Right cardiac atrium (tissue), 5 donors: Measurements from ENCODE around the gene FBXW11. TPM values are rescaled to one million over a fixed set of nuclear protein-coding genes. Genes with fewer than 3 reads are reported as not detected.

ENCODE experiments used
- ATAC-seq, 2 donors: fragments of 200-7000 bp; cut with Tn5 transposase; one replicate each; pipeline versions ENCODE4 v1.8.0 to v1.9.1; 2020; ENCODE audit warnings: moderate library complexity in 2 of 2, mild to moderate bottlenecking in 1 of 2
- DNase-seq, 3 donors: peaks; one replicate each; pipeline ENCODE4 v3.0.0-alpha.2; 2020
- H3K27ac ChIP-seq: one replicate; pipeline ENCODE4 v1.5.1; 2013; ENCODE audit warnings: mild to moderate bottlenecking, low read length, control low read depth, moderate library complexity
- H3K27me3 ChIP-seq: one replicate; pipeline ENCODE4 v1.6.1; 2013; ENCODE audit not compliant: control insufficient read depth, insufficient read depth
- H3K4me1 ChIP-seq: one replicate; pipeline ENCODE4 v1.6.1; 2013; ENCODE audit warnings: low read length; ENCODE audit not compliant: control insufficient read depth, insufficient read depth
- H3K4me3 ChIP-seq: one replicate; pipeline ENCODE4 v1.5.1; 2013; ENCODE audit warnings: low read length, control low read depth
- H3K9me3 ChIP-seq: one replicate; pipeline ENCODE4 v1.6.1; 2013; ENCODE audit warnings: low read length; ENCODE audit not compliant: control insufficient read depth
- WGBS: extraction: QIAGEN DNeasy Blood & Tissue Kit; methylation state at CpG from one replicate; pipeline ENCODE4 v1.1.7; 2013; 5-methylcytosine and 5-hydroxymethylcytosine counted together
- intact Hi-C, 4 donors: fragments of 100-400 bp; cut with DNase I; formaldehyde crosslinking; loops; one replicate each; pipeline versions ENCODE4 v1.11.0 to v1.14.0; 2022 to 2023
- long read RNA-seq, 4 donors: library from polyadenylated mRNA; unstranded; transcript quantifications; one replicate each; pipeline ENCODE4 v2.0.0, GENCODE V29; 2020 to 2021
- polyA plus RNA-seq: library from polyadenylated mRNA; stranded (reverse); fragments of 200-250 nt; gene quantifications from one replicate; pipeline ENCODE4 v1.2.3, GENCODE V29; 2013
- total RNA-seq, 4 donors: library from RNA; stranded (reverse); fragmentation: NEBNext Ultra II Directional; extraction: Animal tissue kit (Norgen Biotek cat#: 25700); gene quantifications; one replicate each; pipeline ENCODE4 v1.2.1, GENCODE V29; 2021
- donor health status: healthy with polysubstance abuse.
- donor health status: DM: no; HTN: yes; CAD: no.
- donor health status: DM: no; HTN: no; CAD: no.
- donor health status: DM: no; HTN: yes; CAD: no; lungs with severe emphysema.
- donor health status: DM: yes; HTN: yes; CAD: no.

The FBXW11 gene
- total RNA-seq (10 to 100 TPM; 62.3 to 70.7 (median 67.3) TPM), polyA plus RNA-seq (15.8 TPM)
- long read RNA-seq, donor 1, full-length matches to known transcripts, result 22 of 34 reads
- long read RNA-seq, donor 1, partial matches to known transcripts, result 2 of 34 reads
- long read RNA-seq, donor 1, other reads (novel, unspliced or antisense), result 10 of 34 reads
- long read RNA-seq, donor 2, full-length matches to known transcripts, result 13 of 22 reads
- long read RNA-seq, donor 2, partial matches to known transcripts, result 3 of 22 reads
- long read RNA-seq, donor 2, other reads (novel, unspliced or antisense), result 6 of 22 reads
- long read RNA-seq, donor 3, full-length matches to known transcripts, result 135 of 201 reads
- long read RNA-seq, donor 3, partial matches to known transcripts, result 17 of 201 reads
- long read RNA-seq, donor 3, other reads (novel, unspliced or antisense), result 49 of 201 reads
- long read RNA-seq, donor 4, full-length matches to known transcripts, result 10 of 20 reads
- long read RNA-seq, donor 4, partial matches to known transcripts, result 1 of 20 reads
- long read RNA-seq, donor 4, other reads (novel, unspliced or antisense), result 9 of 20 reads

DNA sequence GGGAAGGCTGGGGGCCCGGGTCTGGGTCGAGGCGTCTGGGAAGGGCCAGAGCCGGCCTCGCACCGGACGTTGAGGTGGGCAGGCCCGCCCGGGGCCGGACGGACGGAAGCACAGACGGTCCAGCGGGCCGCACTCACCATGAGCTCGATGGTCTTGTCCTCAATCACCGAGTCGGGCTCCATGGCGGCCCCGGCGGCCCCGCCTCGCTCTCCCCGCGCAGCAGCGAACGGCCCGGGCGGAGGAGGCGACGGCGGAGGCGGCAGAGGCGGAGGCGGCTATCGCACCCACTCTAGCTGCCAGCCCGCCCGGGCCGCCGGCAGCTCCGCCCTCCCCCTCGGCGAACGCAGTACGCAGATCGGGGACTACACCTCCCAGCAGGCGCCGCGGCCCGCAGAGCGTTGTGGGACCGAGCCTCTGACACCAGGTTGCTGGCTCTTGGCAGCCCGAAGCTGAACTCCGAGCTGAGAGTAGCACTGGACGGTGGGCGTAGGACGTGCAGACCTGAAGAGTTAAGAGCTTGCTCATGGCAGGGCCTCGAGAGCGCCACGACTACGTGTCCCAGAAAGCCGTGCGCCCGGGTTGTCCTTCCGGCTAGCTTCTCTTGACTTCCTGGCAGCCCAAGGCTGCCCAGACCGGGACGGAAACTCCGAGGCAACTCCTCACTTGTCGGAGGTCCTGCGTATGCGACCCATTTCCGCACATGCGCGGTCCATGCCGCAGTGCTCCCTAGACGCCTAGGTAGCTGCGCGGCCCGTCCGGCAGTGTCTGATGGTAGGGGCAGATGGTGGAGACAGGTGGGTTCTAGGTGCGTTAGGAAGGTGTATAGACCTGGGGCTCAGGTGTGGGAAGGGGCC, at the start of gene FBXW11:
Gene FBXW11 (minus strand): TSS at position 318 of the 854 bp plus-strand sequence. CDS start 136 bp downstream, at position 182.
- H3K9me3 ChIP-seq, result no peaks in the 10 kb centered on the region
- peak within 1 kb of the TSS; percentile 96 for H3K27ac ChIP-seq
- WGBS, result under 1% methylated on average over 81 of the region's 81 CpGs
- intact Hi-C loops, result loop anchor here in 3 of 4 donors (10.0 kb wide), 2 partner anchors 82 to 92 kb away; no protein-coding TSS in a partner anchor
- H3K27me3 ChIP-seq, result no peaks in the 10 kb centered on the region
- ATAC-seq (peak; percentile 96), DNase-seq (peak; percentile 98 to 99 (median 98))
- H3K4me1 ChIP-seq, result peaks cover 3% of the 10 kb centered on the region
- peak within 1 kb of the TSS; percentile 67 for H3K4me3 ChIP-seq

DNA sequence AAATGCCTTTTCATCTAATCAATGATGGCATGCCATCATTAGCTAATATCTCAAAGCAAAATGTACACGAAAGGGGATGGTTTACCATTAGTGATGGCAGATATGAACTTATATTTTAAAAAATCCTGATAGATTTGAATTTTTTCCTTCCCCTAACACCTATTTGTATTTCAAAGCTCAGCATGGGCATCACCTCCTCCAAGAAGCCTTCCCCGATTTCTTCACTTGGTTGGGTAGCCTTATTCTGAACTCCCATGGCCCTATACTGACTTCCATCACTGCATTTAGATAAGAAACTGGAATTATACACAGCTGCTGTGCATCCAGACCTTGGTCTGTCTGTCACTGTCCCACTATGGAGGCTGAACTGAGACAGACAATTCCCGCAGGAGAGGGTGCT, 49.6 kb upstream of the FBXW11 start:
- H3K27me3 ChIP-seq, result no peaks in the 10 kb centered on the region
- DNase-seq (no peak), ATAC-seq (no peak)
- intact Hi-C loops, result loop anchor here in 2 of 4 donors (5.0 to 10.0 kb wide), 2 partner anchors 144 to 641 kb away; partner anchors contain the start of gene FGF18 (in 1 of the 2)
- no peak overlapping the region for H3K27ac ChIP-seq
- WGBS, result 96% methylated on average over 3 of the region's 3 CpGs
- H3K4me3 ChIP-seq, result no peak overlapping the region
- peaks cover 9% of the 10 kb centered on the region for H3K4me1 ChIP-seq
- H3K9me3 ChIP-seq, result no peaks in the 10 kb centered on the region

DNA sequence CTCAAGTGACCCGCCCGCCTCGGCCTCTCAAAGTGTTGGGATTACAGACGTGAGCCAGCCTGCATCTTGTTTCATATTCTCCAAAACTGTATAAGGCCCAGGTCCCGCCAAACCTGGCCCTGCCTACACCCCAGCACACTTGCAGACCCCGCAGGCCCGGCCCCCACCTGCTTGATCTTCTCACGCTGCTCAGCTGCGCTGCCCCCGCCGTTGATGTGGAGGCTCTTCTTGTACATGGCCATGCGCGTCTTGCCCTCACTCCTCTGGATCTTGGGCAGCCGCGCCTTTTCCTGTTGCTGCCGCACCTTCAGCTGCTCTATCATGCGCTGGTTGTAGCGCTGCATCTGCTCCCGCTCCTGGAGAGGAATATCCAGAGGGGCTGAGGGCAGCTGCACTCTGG, 49.0 kb upstream of the FBXW11 start:
- 96% methylated on average over 19 of the region's 19 CpGs for WGBS

DNA sequence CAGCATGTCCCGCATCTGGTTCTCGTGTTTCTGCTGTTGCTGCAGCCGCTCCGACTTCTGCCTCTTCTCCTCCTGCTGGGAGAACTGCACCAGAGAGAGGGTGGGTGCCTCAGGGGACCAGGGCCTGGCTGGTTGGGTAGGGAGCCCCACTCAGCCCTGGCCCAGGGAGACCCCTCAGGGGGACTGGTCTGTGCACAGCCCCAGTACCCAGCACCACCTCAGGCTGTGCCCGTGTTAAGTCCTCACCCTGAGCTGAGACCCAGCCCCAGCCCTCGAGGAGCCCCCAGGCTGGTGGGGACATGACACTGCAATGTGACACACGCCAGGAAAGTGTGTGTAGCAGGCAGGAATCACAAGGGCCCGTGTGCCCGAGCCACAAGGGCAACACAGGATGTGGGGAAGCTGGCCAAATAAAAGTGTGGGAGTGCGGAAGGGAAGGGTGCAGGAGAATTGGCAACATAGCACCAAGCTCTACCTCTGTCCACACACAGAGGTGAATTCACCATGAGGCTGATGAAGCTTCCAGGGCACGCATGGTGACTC, 48.2 kb upstream of the FBXW11 start:
- intact Hi-C loops, result loop anchor here in 2 of 4 donors (5.0 to 10.0 kb wide), 2 partner anchors 142 to 640 kb away; partner anchors contain the start of gene FGF18 (in 1 of the 2)
- no peaks in the 10 kb centered on the region for H3K9me3 ChIP-seq
- DNase-seq (no peak), ATAC-seq (no peak)
- H3K4me3 ChIP-seq, result no peak overlapping the region
- WGBS, result 90% methylated on average over 11 of the region's 11 CpGs
- H3K27ac ChIP-seq, result no peak overlapping the region
- H3K27me3 ChIP-seq, result no peaks in the 10 kb centered on the region
- H3K4me1 ChIP-seq, result peaks cover 9% of the 10 kb centered on the region

More for the DNA sequence above, 49.0 kb upstream of the FBXW11 start:
- no peak overlapping the region for H3K4me3 ChIP-seq
- ATAC-seq (no peak), DNase-seq (peak in 1 of 3 donors; percentile 61)
- peaks cover 9% of the 10 kb centered on the region for H3K4me1 ChIP-seq
- H3K9me3 ChIP-seq, result no peaks in the 10 kb centered on the region
- no peak overlapping the region for H3K27ac ChIP-seq
- intact Hi-C loops, result loop anchor here in 2 of 4 donors (5.0 to 10.0 kb wide), 2 partner anchors 143 to 641 kb away; partner anchors contain the start of gene FGF18 (in 1 of the 2)
- no peaks in the 10 kb centered on the region for H3K27me3 ChIP-seq

DNA sequence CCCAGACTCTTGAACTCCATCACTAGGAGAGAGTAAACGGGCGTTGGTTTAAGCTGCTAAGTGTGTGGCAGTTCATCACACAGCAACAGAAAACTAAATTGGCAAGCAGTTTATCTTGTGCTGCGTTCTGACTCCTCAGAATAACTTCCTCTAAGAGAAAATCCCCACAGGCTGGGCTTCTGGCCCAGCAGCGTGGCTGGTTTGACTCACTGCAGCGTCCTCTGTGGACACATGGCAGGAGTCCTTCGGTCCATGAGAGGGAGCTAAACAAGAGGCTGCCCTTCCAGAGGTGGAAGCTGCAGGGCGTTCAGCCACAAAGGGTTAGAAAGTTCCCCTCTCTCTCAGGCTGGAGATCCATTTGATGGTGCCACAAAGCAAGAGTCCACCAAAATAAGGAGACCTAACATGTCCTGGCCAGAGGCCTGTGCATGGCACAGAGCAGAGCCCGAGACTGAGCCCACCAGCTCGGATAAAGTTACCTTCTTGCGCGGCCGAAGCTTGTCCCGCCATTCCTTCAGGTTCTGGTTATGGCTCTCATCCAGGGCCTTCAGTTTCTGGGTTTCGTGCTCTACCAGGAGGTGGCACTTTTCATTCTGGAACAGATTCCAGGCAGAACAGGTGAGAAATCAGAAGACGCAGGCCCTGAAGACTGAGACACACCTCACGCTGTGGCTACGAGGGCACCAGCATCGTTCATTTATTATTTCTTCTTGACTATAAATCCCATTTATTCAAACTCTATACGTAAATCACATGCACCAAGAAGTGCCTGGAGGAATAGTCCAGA, 46.2 kb upstream of the FBXW11 start:
- Histone ChIP-seq H3K4me1 (peaks cover 9% of the 10 kb centered on the region), H3K4me3 (no peak overlapping the region), H3K27ac (peak overlapping the region; percentile 40), H3K27me3 (no peaks in the 10 kb centered on the region), H3K9me3 (no peaks in the 10 kb centered on the region)
- ATAC-seq, result peak; percentile 92 to 95
- intact Hi-C loops, result loop anchor here in 1 of 4 donors (10.0 kb wide), 1 partner anchor 638 kb away; the partner anchor contains the start of gene FGF18
- 74% methylated on average over 19 of the region's 19 CpGs for WGBS
- DNase-seq, result peak; percentile 82 to 92 (median 90)

DNA sequence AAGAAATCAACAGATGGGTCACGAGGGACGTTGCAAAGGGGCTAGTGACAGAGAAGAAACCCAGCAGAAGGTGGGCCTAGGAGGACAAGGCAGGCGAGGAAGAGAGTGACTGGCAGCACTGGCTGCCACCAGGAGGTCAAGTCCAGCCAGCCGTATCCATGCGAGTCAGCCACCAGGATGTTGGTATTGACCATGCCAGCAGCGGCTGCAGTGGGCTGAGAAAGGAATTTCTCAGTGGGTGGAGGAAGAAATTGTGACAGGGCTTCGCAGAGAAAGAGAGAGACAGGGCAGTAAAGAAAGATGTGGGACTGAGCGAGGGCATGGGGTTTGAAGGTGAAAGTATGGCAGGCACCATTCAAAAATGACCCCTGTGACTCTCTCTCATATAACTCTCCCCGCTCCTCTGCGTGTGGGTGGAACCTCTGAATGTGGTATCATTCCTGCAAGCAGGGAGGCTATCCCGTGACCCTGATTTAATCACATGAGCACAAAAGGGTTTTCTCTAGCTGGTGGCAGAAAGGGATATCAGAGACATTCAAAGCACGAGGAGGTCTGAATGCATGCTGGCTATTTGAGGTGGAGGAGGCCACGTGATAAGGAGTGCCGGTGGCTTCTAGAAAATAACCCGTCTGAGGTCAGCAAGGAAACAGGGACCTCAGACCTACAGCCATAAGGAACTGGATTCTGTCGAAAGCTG, 45.4 kb upstream of the FBXW11 start:
- H3K27ac ChIP-seq, result peak overlapping the region; percentile 40
- no peak overlapping the region for H3K4me3 ChIP-seq

DNA sequence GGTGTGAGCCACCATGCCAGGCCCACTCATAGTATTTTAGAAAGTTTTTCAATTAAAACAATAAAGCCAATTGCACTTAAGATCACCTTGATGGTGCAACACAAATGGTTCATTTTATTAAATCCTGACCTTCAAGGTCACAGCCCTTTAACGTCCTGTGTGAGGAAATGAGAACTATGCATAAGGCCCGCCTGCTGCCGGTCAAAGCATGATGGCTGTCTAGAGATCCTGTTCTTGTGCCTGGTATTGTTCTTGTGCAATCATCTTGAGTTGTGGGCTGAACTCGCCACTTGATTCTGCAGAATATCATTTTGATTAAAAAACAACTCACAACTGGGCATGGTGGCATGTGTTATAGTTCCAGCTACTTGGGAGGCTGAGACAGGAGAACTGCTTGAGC, 43.6 kb upstream of the FBXW11 start:
- Histone ChIP-seq H3K27me3 (no peaks in the 10 kb centered on the region), H3K4me1 (peaks cover 9% of the 10 kb centered on the region), H3K27ac (no peak overlapping the region), H3K9me3 (no peaks in the 10 kb centered on the region), H3K4me3 (no peak overlapping the region)
- no peak for ATAC-seq
- intact Hi-C loops, result loop anchor here in 1 of 4 donors (10.0 kb wide), 1 partner anchor 635 kb away; the partner anchor contains the start of gene FGF18
- no peak for DNase-seq
- WGBS, result 80% methylated on average over 4 of the region's 4 CpGs

More for the DNA sequence above, 45.4 kb upstream of the FBXW11 start:
- peaks cover 9% of the 10 kb centered on the region for H3K4me1 ChIP-seq
- 67% methylated on average over 16 of the region's 16 CpGs for WGBS
- no peaks in the 10 kb centered on the region for H3K9me3 ChIP-seq
- DNase-seq (no peak), ATAC-seq (no peak)
- no peaks in the 10 kb centered on the region for H3K27me3 ChIP-seq
- intact Hi-C loops, result loop anchor here in 1 of 4 donors (10.0 kb wide), 1 partner anchor 637 kb away; the partner anchor contains the start of gene FGF18

DNA sequence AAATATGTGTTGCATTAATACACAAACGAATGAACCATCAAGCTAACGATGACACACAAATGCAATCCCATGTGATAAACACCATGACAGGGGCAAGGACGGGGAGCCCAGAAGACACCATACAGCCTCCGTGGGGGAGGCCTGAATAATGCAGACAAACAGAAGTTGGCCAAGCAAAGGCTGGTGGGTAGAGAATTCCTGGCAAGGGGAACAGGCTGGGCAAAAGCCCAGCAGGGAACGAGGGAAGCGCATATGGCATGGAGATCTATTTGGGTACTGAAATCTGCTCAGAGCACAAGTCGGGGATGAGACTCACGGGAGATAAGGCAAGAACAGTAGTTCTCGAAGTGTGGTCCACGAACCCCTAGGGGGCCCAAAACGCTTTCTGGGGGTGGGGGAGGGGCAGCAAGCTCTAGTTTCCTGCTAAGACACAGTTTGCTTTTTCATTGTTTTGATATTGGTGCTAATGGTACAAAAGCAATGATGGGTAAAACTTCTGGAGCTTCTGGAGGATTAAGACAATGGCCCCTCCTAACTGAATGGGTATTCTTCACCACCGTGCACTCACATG, 42.9 kb upstream of the FBXW11 start:
- no peak overlapping the region for H3K4me3 ChIP-seq
- no peak for DNase-seq
- intact Hi-C loops, result no loop called here
- H3K9me3 ChIP-seq, result no peaks in the 10 kb centered on the region
- no peak for ATAC-seq
- no peak overlapping the region for H3K27ac ChIP-seq
- WGBS, result 74% methylated on average over 12 of the region's 12 CpGs
- H3K27me3 ChIP-seq, result no peaks in the 10 kb centered on the region
- H3K4me1 ChIP-seq, result peaks cover 9% of the 10 kb centered on the region

DNA sequence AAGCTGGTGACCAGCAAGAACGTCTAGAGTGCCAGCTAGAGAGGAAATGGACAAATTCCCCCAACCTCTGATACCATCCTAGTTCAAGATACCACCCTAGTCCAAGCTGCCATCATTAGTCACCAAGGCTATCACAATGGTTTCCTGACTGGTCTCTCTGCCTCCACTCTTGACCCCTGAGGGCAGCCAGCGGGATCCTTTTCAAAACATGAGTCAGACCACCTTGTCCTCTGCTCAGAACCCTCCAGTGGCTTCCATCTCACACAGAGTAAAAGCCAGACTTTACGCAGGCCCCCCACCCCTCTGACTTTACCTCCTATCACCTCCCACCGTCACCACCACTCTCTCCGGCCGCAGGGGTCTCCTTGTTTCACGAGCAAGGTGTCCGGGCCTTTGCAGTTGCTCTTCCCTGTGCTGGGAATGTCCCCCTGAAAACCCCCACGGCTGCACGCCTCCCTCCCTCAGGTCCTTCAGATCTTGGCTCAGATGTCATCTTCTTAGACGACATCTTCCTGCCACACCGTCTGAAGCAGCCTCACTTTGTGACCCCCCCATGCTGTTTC, 42.2 kb upstream of the FBXW11 start:
- WGBS, result 86% methylated on average over 12 of the region's 12 CpGs
- DNase-seq (peak in 1 of 3 donors; percentile 53), ATAC-seq (no peak)
- intact Hi-C loops, result no loop called here
- H3K9me3 ChIP-seq, result no peaks in the 10 kb centered on the region
- H3K27me3 ChIP-seq, result no peaks in the 10 kb centered on the region
- no peak overlapping the region for H3K4me3 ChIP-seq
- H3K27ac ChIP-seq, result no peak overlapping the region
- H3K4me1 ChIP-seq, result peaks cover 9% of the 10 kb centered on the region
